GM21825 (cell line): ENCODE data around the gene EPB41L3.
"Not testable (repeated sequence)": the region's sequence is repeated elsewhere in the genome, so short reads cannot be mapped to it uniquely, and the experiment has no call there.

Experiments used
- ATAC-seq: cut with Tn5 transposase; IDR thresholded peaks from one replicate; pipeline ENCODE4 v1.9.1; 2021; ENCODE audit warnings: mild to moderate bottlenecking, moderate library complexity; ENCODE audit not compliant: unreplicated experiment

The EPB41L3 gene

GRCh38 chr18:5500158-5500939 lies 43.4 kb downstream of the EPB41L3 start:
- no peak for ATAC-seq

- ATAC-seq, result no peak
Measured at GRCh38 chr18:5498452-5498851, 45.3 kb downstream of the EPB41L3 start.

- no peak for ATAC-seq
Measured at GRCh38 chr18:5496305-5496704, 47.5 kb downstream of the EPB41L3 start.

- no peak for ATAC-seq
Measured at GRCh38 chr18:5490753-5491480, 52.9 kb downstream of the EPB41L3 start.

GRCh38 chr18:5488844-5489243 lies 55.0 kb downstream of the EPB41L3 start:
- no peak for ATAC-seq

- not testable (repeated sequence) for ATAC-seq
Measured at GRCh38 chr18:5488044-5488443, 55.8 kb downstream of the EPB41L3 start.

- no peak for ATAC-seq
Measured at GRCh38 chr18:5484526-5484925, 59.3 kb downstream of the EPB41L3 start.

- ATAC-seq, result no peak
Measured at GRCh38 chr18:5481621-5482020, 62.2 kb downstream of the EPB41L3 start.

- ATAC-seq, result no peak
Measured at GRCh38 chr18:5478261-5478660, 65.5 kb downstream of the EPB41L3 start.

GRCh38 chr18:5476961-5477800 lies 66.6 kb downstream of the EPB41L3 start:
- no peak for ATAC-seq

- no peak for ATAC-seq
Measured at GRCh38 chr18:5475267-5475666, 68.5 kb downstream of the EPB41L3 start.

- no peak for ATAC-seq
Measured at GRCh38 chr18:5469340-5469739, 74.5 kb downstream of the EPB41L3 start.

GRCh38 chr18:5468394-5468793 lies 75.4 kb downstream of the EPB41L3 start:
- ATAC-seq, result no peak

- ATAC-seq, result no peak
Measured at GRCh38 chr18:5467671-5468070, 76.1 kb downstream of the EPB41L3 start.

GRCh38 chr18:5466256-5466655 lies 77.5 kb downstream of the EPB41L3 start:
- no peak for ATAC-seq

GRCh38 chr18:5464251-5464650 lies 79.5 kb downstream of the EPB41L3 start:
- no peak for ATAC-seq

- ATAC-seq, result no peak
Measured at GRCh38 chr18:5463831-5464230, 80.0 kb downstream of the EPB41L3 start.

GRCh38 chr18:5463390-5463789 lies 80.4 kb downstream of the EPB41L3 start:
- no peak for ATAC-seq

GRCh38 chr18:5462227-5462626 lies 81.6 kb downstream of the EPB41L3 start:
- no peak for ATAC-seq

- ATAC-seq, result no peak
Measured at GRCh38 chr18:5461041-5461440, 82.8 kb downstream of the EPB41L3 start.

GRCh38 chr18:5457462-5457957 lies 86.3 kb downstream of the EPB41L3 start:
- no peak for ATAC-seq
